ENCODE results near the gene DAP3. TPM values are rescaled to one million over a fixed set of nuclear protein-coding genes. Genes with fewer than 3 reads are reported as not detected.
"Not testable (repeated sequence)": the region's sequence is repeated elsewhere in the genome, so short reads cannot be mapped to it uniquely, and the experiment has no call there.

Gene DAP3
- total RNA-seq (ENCODE audit: insufficient read depth, low replicate concordance), result 149 TPM

DNA sequence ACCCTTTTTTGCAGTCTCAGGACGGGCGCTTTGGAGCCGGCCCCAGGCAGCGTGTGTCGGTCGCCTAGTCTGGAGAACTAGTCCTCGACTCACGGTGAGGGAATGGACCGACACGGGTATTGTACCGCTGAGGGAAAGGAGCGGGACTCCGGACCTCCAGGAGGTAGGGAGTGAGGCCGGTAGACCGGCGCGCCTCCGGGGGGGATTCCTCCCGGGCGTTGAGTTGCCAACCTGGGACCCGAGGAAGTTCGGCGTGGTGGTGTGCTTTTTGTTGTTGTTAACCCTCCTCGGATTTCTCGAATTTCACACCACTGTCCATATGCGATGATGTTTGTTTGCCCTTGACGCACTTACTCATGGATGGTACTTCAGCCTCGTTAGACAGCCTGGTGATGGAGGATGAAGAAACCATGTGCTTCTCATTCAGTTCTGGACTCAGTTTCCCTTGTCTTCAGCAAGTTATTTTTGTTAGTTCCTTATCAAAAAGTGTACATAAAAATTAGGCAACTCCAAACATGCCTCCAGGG is at the start of gene DAP3:
Gene DAP3, plus strand, starts transcription at position 11 of the 527 bp plus-strand sequence. CDS start 20,689 bp downstream, outside the sequence.
- not testable (repeated sequence) for DNase-seq (ENCODE audit: low spot score)

DNA sequence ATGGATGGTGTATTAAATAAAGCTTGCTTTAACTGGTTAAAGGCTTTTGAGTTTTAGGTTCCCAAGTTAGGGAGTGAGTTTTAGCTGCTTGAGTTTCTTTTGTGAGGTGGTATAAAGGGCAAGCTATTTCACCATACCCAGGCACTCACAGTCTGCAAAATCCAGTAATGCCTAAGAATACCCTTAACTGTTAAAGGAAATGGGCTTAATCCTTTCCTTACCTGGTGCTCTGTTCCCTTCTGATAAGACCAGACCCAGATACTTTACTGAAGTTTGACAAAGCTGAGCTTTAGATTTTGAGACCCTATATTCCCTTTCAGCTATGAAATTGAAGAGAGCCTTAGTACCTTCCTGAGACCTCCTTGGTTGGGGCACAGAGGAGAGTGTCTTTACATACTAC is 48.5 kb upstream of the DAP3 start:
- no peak for DNase-seq (ENCODE audit: low spot score)

- not testable (repeated sequence) for DNase-seq (ENCODE audit: low spot score)
Observed at GRCh38 chr1:155642559-155643180, 46.2 kb upstream of the DAP3 start.

- no peak for DNase-seq (ENCODE audit: low spot score)
Observed at GRCh38 chr1:155643230-155643629, 45.7 kb upstream of the DAP3 start.

DNA sequence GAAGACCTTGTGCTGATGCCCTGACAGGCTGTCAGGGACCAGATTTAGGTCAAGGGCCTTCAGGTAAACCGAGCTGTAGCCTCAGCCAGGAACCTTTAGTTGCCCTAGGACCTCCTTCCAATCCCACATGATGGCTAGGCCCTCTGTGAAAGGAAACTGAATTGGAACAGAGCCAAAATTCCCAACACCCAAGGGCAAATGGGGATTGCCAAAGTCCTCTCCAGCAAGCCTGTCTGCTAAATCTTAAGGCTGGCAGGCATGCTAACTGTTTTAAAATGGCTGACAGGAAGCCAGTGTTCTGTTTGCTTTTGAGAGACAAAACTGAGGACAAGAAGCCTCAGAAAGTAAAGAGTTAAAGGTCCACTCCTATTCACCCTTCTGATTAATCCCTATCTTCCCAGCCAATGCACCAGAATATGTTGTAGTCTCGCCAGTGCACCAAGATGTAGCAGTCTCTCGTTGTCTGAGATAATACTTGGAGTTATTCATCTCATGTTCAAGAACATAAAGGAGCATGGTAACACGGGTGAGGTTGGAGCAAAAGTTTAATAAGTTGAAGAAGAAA is 43.8 kb upstream of the DAP3 start:
- no peak for DNase-seq (ENCODE audit: low spot score)

- DNase-seq (ENCODE audit: low spot score), result no peak
Observed at GRCh38 chr1:155645648-155646047, 43.2 kb upstream of the DAP3 start.

- DNase-seq (ENCODE audit: low spot score), result no peak
Observed at GRCh38 chr1:155646307-155646706, 42.6 kb upstream of the DAP3 start.

DNA sequence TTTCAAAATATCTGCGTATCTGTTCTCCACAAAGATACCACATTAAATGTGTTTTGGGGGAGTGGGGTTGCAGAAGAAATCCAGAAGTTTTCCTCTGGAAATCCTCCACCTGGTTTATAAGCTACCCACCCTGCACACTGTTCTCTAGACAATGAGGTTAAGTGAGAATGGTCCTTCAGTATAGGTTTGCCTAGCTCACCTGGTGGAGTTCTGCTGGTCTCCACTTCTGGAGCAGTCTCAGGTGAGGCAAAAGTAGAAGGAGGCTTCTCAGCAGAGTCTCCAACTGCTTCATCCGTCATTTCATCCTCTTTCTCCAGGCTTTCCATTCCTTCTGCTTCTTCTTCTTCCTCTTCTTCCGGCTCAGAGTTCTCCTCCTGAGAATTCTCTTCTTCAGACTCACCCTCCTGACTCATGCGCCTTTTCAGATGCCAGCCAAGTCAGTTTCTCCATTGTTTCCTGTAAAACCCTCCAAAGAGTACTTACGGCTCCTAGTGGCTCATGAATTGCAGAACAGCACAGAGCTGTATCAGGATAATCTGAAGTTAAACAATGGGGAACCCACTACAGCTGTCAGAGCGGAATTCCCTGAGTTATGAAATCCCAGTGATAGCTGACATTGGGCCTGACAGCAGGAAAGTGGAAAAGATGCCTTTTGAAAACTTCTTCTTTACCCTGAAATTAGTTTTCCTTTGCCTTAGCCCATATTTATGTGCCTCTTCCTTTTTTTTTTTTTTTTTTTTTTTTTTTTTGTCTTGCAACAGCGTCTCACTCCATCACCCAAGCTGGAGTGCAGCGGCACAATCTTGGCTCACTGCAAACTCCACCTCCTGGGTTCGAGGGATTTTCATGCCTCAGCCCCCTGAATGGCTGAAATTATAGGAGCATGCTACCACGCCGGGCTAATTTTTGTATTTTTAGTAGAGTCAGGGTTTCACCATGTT is 40.4 kb upstream of the DAP3 start:
- DNase-seq (ENCODE audit: low spot score), result peak; percentile 64

- no peak for DNase-seq (ENCODE audit: low spot score)
Observed at GRCh38 chr1:155649676-155650075, 39.2 kb upstream of the DAP3 start.

GRCh38 chr1:155650231-155650757 is 38.6 kb upstream of the DAP3 start:
- no peak for DNase-seq (ENCODE audit: low spot score)

DNA sequence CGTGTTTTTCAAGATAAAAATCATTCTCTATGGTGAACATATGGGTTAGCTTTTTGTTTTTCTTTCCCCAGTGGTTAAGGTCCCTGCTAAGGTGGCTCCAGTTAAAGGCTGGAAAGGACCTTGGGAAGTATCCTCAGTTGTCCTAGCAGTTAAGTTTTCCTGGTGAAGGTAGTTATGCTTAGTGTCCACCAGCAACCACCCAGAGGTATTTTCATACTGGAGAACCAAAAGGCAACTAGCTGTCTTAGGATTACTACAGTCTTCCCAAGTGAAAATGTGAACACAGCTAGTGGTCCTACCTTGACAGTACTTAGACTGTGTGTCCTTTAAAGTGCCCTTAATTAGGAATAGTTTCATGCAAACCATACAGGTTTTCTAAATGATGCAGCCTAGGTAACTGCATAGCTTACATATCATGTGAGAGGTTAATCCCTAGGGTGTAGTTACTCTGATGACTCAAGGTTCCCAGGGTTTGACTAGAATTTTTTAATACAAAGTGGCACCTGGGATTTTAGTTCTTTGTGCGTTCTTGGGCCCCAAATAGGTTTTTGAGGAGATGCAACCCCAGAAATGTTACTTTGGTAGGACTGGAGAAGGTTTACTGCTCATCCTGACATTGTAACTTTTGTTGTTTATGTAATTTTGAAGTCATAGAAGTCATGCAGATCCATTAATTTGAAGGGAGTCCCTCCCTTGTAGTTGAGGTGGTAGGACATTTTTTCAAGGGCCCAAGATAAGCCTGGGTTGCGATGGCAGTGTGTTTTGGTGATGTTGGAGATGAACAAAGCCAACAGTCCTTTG is 36.8 kb upstream of the DAP3 start:
- no peak for DNase-seq (ENCODE audit: low spot score)

- DNase-seq (ENCODE audit: low spot score), result no peak
Observed at GRCh38 chr1:155652951-155653350, 35.9 kb upstream of the DAP3 start.

DNA sequence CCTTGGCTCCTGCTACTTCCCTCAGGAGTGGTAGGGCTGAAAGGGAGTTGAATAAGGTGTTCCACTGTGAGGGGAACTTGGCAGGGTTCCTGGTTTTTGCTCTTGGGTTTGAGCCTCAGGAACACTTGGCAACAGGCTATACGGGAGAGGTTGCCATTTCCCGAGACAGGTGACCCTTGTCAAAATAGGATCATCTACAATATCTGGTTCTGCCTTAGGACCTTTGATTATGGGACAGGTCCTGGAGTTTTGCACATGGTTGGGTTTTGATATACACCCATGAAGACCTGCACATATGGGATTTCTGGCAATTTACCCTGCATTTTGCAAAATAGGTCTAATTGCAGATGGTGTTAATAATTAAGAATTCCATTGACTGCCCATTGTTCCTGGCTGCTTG is 31.4 kb upstream of the DAP3 start:
- DNase-seq (ENCODE audit: low spot score), result no peak

GRCh38 chr1:155661239-155661638 is 27.7 kb upstream of the DAP3 start:
- not testable (repeated sequence) for DNase-seq (ENCODE audit: low spot score)

DNA sequence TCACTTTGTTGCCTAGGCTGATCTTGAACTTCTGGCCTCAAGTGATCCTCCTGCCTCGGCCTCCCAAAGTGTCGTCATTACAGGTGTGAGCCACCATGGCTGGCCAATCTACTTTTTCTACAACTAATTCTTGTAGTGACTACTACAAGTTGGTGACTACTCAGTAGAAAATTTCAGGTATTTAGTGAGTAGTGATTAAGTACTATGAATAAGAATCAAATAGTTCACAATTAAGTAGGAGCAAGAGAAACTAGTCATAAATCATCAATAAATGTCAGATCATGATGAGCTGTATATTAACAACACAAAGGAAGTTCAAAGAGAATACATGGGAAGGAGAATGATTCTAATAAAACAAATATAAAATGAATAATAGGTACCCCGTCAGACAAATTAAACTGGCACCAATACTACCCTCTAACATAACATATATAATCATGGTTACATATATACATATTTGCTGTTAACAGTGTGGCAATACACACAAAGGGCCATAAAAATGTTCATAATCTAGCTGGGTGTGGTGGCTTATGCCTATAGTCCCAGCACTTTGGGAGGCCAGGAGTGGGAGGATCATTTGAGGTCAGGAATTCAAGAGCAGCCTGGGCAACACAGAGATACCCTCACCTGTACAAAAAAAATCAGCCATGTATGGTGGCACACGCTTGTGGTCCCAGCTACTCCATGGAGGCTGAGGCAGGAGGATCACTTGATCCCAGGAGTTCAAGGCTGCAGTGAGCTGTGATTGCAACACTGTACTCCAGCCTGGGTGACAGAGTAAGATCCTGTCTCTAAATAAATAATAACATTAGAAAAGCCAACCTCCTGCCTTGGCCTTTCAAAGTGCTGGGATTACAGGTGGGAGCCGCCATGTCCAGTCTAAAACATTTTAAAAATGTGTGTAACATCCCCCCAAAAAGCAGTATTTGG is 19.4 kb upstream of the DAP3 start:
- DNase-seq (ENCODE audit: low spot score), result no peak

GRCh38 chr1:155671750-155672149 is 17.1 kb upstream of the DAP3 start:
- DNase-seq (ENCODE audit: low spot score), result no peak

GRCh38 chr1:155673003-155673402 is 15.9 kb upstream of the DAP3 start:
- no peak for DNase-seq (ENCODE audit: low spot score)

- no peak for DNase-seq (ENCODE audit: low spot score)
Observed at GRCh38 chr1:155678027-155678426, 10.9 kb upstream of the DAP3 start.

GRCh38 chr1:155678992-155679391 is 9.9 kb upstream of the DAP3 start:
- DNase-seq (ENCODE audit: low spot score), result not testable (repeated sequence)

DNA sequence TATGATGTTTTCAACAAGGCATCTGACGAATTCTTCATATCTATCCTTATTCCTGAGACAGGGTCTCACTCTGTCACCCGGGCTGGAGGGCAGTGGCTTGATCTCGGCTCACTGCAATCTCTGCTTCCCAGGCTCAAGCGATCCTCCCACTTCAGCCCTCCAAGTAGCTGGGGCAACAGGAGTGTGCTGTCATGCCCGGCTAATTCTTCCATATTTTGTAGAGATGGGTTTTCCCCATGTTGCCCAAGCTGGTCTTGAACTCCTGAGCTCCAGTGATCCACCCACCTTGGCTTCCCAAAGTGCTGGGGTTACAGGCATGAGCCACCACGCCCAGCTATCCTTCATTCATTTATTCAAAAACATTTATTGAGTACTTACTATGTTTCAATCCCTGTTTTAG is 8.4 kb upstream of the DAP3 start:
- no peak for DNase-seq (ENCODE audit: low spot score)

Measured in umbilical cord (tissue), 2 donors.